HG03342 (cell line): ENCODE measurements around the gene GMDS.

Experiments used
- ATAC-seq: cut with Tn5 transposase; IDR thresholded peaks from one replicate; pipeline ENCODE4 v1.9.1; 2021; ENCODE audit warnings: mild to moderate bottlenecking, moderate library complexity; ENCODE audit not compliant: unreplicated experiment

Gene GMDS

GRCh38 chr6:1952740-1953360, 292.6 kb downstream of the GMDS start:
- no peak for ATAC-seq

GRCh38 chr6:1950631-1951030, 294.8 kb downstream of the GMDS start:
- ATAC-seq = no peak

- ATAC-seq = no peak
These were observed 295.9 kb downstream of the GMDS start for GRCh38 chr6:1949538-1949937.

GRCh38 chr6:1947922-1948321, 297.5 kb downstream of the GMDS start:
- no peak for ATAC-seq

- ATAC-seq = no peak
These were observed 298.8 kb downstream of the GMDS start for GRCh38 chr6:1946583-1946982.

GRCh38 chr6:1945235-1945832, 300.1 kb downstream of the GMDS start:
- no peak for ATAC-seq

- ATAC-seq = no peak
These were observed 302.6 kb downstream of the GMDS start for GRCh38 chr6:1942834-1943233.

GRCh38 chr6:1941534-1941933, 303.9 kb downstream of the GMDS start:
- ATAC-seq = no peak

GRCh38 chr6:1940381-1940780, 305.0 kb downstream of the GMDS start:
- no peak for ATAC-seq

- no peak for ATAC-seq
These were observed 312.1 kb downstream of the GMDS start for GRCh38 chr6:1933292-1933691.

GRCh38 chr6:1931817-1932216, 313.6 kb downstream of the GMDS start:
- ATAC-seq = no peak

- no peak for ATAC-seq
These were observed 315.0 kb downstream of the GMDS start for GRCh38 chr6:1930356-1930755.

- ATAC-seq = no peak
These were observed 315.5 kb downstream of the GMDS start for GRCh38 chr6:1929931-1930330.

GRCh38 chr6:1925743-1926430, 319.5 kb downstream of the GMDS start:
- no peak for ATAC-seq

- ATAC-seq = no peak
These were observed 322.0 kb downstream of the GMDS start for GRCh38 chr6:1923449-1923848.

GRCh38 chr6:1917626-1918371, 327.6 kb downstream of the GMDS start:
- ATAC-seq = no peak

GRCh38 chr6:1916334-1917070, 328.9 kb downstream of the GMDS start:
- ATAC-seq = no peak

GRCh38 chr6:1915226-1915625, 330.2 kb downstream of the GMDS start:
- ATAC-seq = no peak

- no peak for ATAC-seq
These were observed 331.8 kb downstream of the GMDS start for GRCh38 chr6:1913577-1913976.

GRCh38 chr6:1912731-1913130, 332.7 kb downstream of the GMDS start:
- no peak for ATAC-seq

GRCh38 chr6:1911474-1911873, 333.9 kb downstream of the GMDS start:
- ATAC-seq = no peak
